Measurements from ENCODE around the gene CBX1. TPM values are rescaled to one million over a fixed set of nuclear protein-coding genes. Genes with fewer than 3 reads are reported as not detected.

Gene CBX1
- total RNA-seq, 1 donor from 2014 or later, result 43.5 TPM

- no peak for DNase-seq (ENCODE audit: extremely low spot score in 2 of 2)
- intact Hi-C loops (cut with DNase I), result loop anchor here (5.0 to 10.0 kb wide), 3 partner anchors 77 to 573 kb away; partner anchors contain the start of genes HOXB3, HOXB5 and PNPO
- TF ChIP-seq CTCF (IDR thresholded peaks at IDR 0.05) (no peak), POLR2A (IDR thresholded peaks at IDR 0.05) (no peak), POLR2AphosphoS5 (IDR thresholded peaks at IDR 0.05; ENCODE audit: insufficient read depth in 1 of 2, low read depth in 1 of 2) (no peak)
- Histone ChIP-seq H3K27ac (no peak overlapping the region), H3K36me3 (no peaks in the 10 kb centered on the region), H3K27me3 (no peaks in the 10 kb centered on the region), H3K4me1 (peaks cover 35% of the 10 kb centered on the region), H3K9me3 (no peaks in the 10 kb centered on the region), H3K4me3 (no peak overlapping the region)
Observed at GRCh38 chr17:48021934-48022333, 79.3 kb downstream of the CBX1 start.

MicroRNAs within 50 kb of the gene (microRNA counts, 767-probe panel; counts per million panel counts)
- microRNA hsa-miR-152, result 3,261 to 3,902 counts per million in 2 donors

Small RNA genes within 50 kb of the gene (microRNA-seq; reads per million reads assigned to microRNA genes)
- gene MIR152 (ENCODE audit: borderline number of aligned reads, borderline replicate concordance), result 1,167 reads per million, percentile 81 among the genes with 10 or more reads in this experiment

Small RNA genes within 50 kb of the gene (small RNA-seq; reads per million reads assigned to genes)
- gene AC004477.2, result not detected
- gene MIR152, result 97.8 reads per million, percentile 97 among the genes with 10 or more reads in this experiment
- gene RNU6-1201P, result not detected

Other genes starting within 250 kb of the CBX1 start
- 11.3 TPM for gene SP2, start 205.2 kb downstream of the CBX1 start, total RNA-seq
- gene PNPO, start 159.9 kb downstream of the CBX1 start, total RNA-seq, result 42.7 TPM
- gene PRR15L, start 143.6 kb downstream of the CBX1 start, total RNA-seq, result 2.2 TPM
- gene CDK5RAP3, start 130.4 kb downstream of the CBX1 start, total RNA-seq, result 144 TPM
- 34.4 TPM for gene COPZ2, start 63.7 kb downstream of the CBX1 start, total RNA-seq
- 190 TPM for gene NFE2L1, start 53.1 kb downstream of the CBX1 start, total RNA-seq
- gene SNX11, start 6.3 kb upstream of the CBX1 start, total RNA-seq, result 15.0 TPM

Measured in vagina (tissue), 2 donors.